Cardiac septum (tissue), 1 donor: ENCODE data around the gene LSM2. TPM values are rescaled to one million over a fixed set of nuclear protein-coding genes. Genes with fewer than 3 reads are reported as not detected.
A peak's percentile ranks its signal among the peaks of the same experiment; 100 is the strongest.
"Not testable (repeated sequence)": the region's sequence is repeated elsewhere in the genome, so short reads cannot be mapped to it uniquely, and the experiment has no call there.

Experiments
- DNase-seq: peaks from one replicate; pipeline ENCODE4 v3.0.0-alpha.2; 2020; ENCODE audit warnings: low spot score
- intact Hi-C: fragments of 100-400 bp; cut with DNase I; formaldehyde crosslinking; loops from one replicate; pipeline ENCODE4 v1.14.0; 2022
- total RNA-seq: library from RNA; stranded (reverse); fragmentation: NEBNext Ultra II Directional; extraction: Animal tissue kit (Norgen Biotek cat#: 25700); gene quantifications from one replicate; pipeline ENCODE4 v1.2.1, GENCODE V29; 2021
- donor health status: DM: no; HTN: no; CAD: no.

LSM2 gene
- total RNA-seq, 1 donor from 2014 or later: 24.0 TPM

DNA sequence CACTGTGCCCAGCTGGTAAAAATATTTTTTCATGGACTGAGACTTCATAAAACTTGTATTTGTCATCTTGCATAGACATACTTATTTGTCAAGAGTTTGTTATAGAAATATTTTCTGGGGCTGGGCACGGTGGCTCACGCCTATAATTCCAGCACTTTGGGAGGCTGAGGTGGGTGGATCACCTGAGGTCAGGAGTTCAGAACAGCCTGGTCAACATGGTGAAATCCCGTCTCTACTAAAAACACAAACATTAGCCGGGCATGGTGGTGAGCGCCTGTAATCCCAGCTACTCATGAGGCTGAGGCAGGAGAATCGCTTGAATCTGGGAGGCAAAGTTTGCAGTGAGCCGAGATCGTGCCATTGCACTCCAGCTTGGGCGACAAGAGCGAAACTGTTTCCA, 1.8 kb upstream of the LSM2 start:
- peak; percentile 29 for DNase-seq
- intact Hi-C loops: not testable (repeated sequence)

- peak; percentile 68 for DNase-seq
- intact Hi-C loops: no loop called here
These were observed 762 bp downstream of the LSM2 start for GRCh38 chr6:31805939-31806469.

GRCh38 chr6:31801031-31801927, 5.5 kb downstream of the LSM2 start:
- intact Hi-C loops: not testable (repeated sequence)
- DNase-seq: peak; percentile 51

GRCh38 chr6:31799781-31800180, 7.0 kb downstream of the LSM2 start:
- intact Hi-C loops: loop anchor here (5.0 kb wide), 1 partner anchor 62 kb away; the partner anchor contains the start of gene CLIC1
- DNase-seq: no peak

- intact Hi-C loops: loop anchor here (5.0 kb wide), 1 partner anchor 60 kb away; the partner anchor contains the start of gene CLIC1
- no peak for DNase-seq
These were observed 9.2 kb downstream of the LSM2 start for GRCh38 chr6:31797588-31797987.

DNA sequence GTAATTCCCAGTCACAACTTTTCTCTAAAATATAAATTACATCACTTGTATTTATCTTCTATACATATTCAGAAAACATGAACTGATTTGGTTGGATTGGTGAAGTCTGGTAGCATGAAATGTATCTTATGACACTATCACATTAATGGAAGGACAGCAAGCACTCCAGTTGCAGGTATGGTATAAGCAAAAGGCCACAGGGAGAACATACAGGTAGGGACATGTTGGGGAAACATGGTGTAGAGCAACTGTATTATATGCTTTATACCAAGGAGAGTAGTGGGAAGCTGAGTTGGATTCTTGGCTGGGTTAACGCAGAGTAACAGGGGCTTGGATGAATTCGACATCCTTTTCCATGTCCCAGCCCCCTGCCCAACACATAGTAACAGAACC, 9.8 kb downstream of the LSM2 start:
- no peak for DNase-seq
- intact Hi-C loops: loop anchor here (5.0 kb wide), 1 partner anchor 60 kb away; the partner anchor contains the start of gene CLIC1

DNA sequence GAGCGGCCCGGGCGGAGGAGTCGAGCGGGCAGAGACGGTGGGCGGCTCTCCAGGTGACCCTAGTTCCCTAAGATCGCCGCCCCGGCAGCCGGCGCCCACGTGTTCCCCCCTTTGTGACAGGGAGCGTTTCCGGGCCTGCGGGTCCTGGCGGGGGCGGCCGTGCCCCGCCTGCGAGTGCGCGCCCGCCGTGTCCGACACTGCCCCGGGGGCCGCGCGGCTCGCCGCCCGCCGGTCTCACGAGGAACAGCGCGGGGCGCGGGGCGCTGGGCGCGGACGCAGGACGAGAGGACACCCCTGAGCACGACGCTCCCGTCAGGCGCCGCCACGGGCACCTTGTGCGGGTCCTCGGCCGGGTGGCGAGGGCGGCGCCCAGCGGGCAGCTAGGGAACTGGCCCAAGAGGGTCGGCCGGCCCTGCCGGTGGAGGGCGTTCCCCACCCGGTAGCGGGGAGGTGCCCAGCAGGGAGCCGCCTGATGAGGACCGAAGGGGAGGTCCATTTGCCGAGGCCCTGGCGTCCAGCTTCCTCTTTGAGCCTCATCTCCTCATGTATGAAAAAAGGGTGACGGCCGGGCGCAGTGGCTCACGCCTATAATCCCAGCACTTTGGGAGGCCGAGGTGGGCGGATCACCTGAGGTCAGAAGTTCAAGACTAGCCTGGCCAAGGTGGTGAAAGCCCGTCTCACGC, 11.0 kb downstream of the LSM2 start, which contains the start of gene VARS1:
Gene VARS1 (minus strand): TSS at position 137 of the 683 bp plus-strand sequence. CDS start 535 bp downstream, outside the sequence.
- intact Hi-C loops: loop anchor here (5.0 kb wide), 1 partner anchor 58 kb away; the partner anchor contains the start of gene CLIC1
- peak; percentile 98 for DNase-seq

DNA sequence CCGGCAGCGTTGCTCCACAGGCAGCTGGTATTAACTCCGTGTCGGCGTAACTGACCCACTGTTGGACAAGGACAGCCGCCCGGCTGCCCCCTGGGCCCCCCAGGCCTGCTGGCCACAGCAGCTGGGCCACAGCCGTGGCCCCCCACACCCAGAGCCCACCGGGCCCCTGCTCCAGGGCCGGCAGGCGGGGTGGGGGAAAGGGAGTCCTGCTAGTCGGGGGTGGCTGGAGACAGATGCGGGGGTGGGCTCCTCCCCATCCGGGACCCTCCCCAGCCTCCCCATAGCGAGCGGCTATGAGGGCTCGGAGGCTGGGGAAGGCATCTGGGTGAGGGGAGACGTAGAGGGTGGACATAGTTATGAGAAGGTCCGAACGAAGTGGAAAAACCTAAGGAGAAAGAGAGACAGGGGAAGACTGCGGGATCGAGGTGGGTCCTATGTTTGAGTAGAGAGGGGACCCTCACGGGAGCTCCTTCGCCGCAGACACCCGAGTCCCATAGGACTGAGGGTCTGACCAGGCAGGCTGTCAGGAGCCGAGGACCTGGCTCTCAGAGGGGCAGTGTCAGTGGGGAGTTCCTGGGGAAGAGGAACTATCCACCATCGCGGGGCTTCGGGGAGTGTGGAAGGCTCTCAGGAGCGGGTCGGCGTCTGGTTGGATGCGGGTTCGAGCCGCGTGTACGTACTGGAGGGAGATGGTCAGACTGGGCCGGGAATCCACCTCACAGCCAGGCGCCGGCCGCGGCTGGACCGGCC, 11.7 kb downstream of the LSM2 start:
- no peak for DNase-seq
- intact Hi-C loops: loop anchor here (5.0 kb wide), 1 partner anchor 58 kb away; the partner anchor contains the start of gene CLIC1

DNA sequence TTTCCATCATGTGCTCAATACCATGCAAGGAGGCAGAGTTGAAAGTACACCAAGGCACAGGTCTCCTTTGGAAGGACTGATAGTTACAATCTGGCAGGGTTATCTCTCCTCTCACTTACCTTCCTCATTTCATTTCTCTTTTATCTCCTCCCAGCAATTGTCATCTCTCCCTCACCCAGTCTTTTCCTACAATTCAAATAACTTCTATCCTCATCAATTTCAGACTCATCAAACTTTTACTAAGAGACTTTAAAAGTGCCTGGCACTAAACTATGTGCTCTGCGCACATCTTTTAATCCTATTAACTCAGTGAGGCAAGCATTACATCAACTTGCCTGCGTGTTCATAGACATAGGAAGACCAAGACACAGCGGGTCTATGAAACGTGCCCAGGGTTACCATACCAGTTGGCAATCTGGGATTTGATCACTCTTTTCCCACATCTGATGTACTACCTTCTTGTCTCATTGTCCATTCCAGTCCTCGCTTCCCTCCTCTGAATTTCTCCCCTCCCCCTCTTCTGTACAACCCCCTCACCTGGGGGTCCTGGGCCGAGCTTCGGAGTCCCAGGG, 12.4 kb downstream of the LSM2 start:
- intact Hi-C loops: no loop called here
- no peak for DNase-seq

DNA sequence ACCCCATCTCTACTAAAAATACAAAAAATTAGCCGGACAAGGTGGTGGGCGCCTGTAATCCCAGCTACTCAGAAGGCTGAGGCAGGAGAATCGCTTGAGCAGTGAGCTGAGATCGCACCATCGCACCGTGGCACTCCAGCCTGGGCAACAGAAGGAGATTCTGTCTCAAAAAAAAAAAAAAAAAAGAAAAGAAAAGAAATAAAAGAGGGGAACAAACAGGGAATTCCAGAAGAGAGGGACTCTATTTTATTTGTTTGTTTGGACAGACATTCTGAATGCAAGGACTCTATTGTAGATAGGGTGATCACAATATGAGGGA, 12.9 kb downstream of the LSM2 start:
- intact Hi-C loops, DNase-seq: not testable (repeated sequence)

GRCh38 chr6:31792761-31793171, 14.0 kb downstream of the LSM2 start:
- DNase-seq: no peak
- intact Hi-C loops: no loop called here

DNA sequence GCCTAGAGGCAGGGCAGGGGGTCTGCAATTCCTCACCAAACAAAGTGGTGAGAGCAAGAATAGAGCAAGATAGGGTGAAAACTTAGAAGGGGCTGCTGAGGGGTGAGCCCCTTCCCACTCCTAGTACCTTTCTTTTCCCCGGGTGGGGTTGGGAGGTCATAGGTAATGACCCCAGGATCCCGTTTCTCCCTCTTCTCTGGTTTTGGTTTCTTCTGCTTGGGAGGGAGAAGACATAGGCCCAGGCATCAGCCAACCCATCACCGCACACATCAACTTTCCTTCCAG, 14.7 kb downstream of the LSM2 start:
- intact Hi-C loops: no loop called here
- DNase-seq: no peak

DNA sequence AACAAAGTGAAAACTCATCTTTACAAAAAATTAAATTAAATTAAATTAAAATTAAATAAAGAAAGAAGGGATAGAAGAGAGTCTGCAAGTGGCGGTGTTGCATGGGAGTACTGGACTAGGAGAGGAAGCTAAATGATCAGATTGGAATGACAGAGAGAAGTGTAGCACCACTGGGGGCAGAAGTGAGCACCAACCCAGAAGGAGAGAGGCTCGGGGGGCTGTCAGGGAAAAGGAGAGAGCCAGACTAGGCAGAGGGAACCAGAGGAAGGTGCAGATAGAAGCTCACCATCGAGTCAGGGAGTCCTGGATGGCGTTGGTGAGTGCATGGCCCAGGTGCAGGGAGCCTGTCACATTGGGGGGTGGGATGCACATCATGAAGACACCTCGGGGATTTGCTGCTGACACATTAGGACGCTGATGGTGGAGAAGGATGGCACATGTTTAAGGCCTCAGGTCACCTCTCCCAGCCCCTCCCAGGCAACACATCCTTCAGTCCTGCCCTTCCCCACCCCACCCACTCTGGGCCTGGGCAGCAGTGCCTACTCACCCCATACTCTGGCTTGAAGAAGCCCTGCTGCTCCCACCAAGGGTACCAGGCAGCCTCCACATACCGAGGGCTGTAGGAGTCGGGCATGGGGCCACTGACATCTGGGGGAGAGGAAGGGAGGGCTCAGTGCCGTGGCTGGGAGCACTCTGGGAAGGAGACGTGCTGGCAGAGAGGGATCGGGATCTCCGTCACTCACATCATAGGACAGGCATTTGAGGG, 15.3 kb downstream of the LSM2 start:
- intact Hi-C loops: no loop called here
- no peak for DNase-seq

- no peak for DNase-seq
- intact Hi-C loops: no loop called here
These were observed 21.3 kb downstream of the LSM2 start for GRCh38 chr6:31785475-31785874.

DNA sequence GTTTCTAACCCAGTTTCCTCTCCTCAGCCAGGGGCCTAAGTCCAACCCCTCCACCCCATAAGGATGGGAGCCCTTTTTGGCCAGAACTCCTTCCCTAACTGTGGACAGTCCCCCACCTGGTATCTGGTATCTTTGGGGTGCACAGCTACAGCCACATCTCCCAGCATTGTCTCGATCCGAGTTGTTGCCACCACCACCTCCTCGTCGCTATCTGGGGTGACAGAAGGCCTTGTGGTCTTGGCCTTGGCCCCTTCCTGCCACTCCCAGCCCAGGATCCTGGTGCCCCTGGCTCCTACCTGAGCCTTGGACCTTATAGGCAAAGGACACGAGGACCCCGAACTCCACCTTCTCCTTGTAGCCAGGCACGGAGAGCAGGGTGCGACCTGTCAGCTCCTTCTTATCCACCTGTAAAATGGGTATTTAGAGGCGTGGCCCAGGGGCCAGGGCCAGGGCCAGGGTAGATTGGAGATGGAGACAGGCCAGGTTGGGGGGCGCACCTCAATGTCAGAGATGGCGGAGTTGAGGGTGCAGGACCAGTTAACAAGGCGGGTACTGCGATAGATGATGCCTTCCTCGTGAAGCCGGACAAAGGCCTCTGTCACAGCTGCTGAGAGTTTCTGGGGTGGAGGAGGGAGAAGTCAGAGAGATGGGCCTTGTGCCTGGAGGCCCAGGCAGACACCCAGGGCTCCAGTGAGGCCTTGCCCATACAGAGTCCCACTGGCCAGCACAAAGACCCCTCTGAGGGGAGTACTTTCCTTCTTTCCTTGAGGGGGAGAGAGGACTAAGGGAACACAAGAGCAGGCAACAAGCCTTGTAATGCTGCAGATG, 22.5 kb downstream of the LSM2 start:
- DNase-seq: no peak
- intact Hi-C loops: no loop called here

- intact Hi-C loops: no loop called here
- DNase-seq: no peak
These were observed 24.5 kb downstream of the LSM2 start for GRCh38 chr6:31782126-31782855.
